Measurements from ENCODE around the gene NCLN. TPM values are rescaled to one million over a fixed set of nuclear protein-coding genes. Genes with fewer than 3 reads are reported as not detected.

The NCLN gene
- total RNA-seq, 1 donor from 2014 or later: 61.1 TPM

- intact Hi-C loops (cut with micrococcal nuclease): no loop called here
- H3K36me3 Mint-ChIP-seq (ENCODE audit: low read depth): no peaks in the 10 kb centered on the region
- ChIA-PET POLR2A (interaction anchor here (0.8 to 2.1 kb wide), 3 partner anchors 14 to 36 kb away, joined by 3 to 5 read pairs (median 4); no protein-coding TSS in a partner anchor), CTCF (interaction anchor here (1.1 to 3.6 kb wide), 8 partner anchors 19 to 199 kb away, joined by 3 to 32 read pairs (median 6); no protein-coding TSS in a partner anchor)
- H3K4me3 Mint-ChIP-seq: no peak overlapping the region
- no peak for DNase-seq
- no peaks in the 10 kb centered on the region for H3K27me3 Mint-ChIP-seq
- H3K27ac Mint-ChIP-seq: no peak overlapping the region
- peaks cover 20% of the 10 kb centered on the region for H3K4me1 Mint-ChIP-seq
- no peaks in the 10 kb centered on the region for H3K9me3 Mint-ChIP-seq
- no peak for TF ChIP-seq CTCF (IDR thresholded peaks at IDR 0.05)
- no peak for ATAC-seq (ENCODE audit: low read depth)
Measured at GRCh38 chr19:3161453-3161852, 24.3 kb upstream of the NCLN start.

GRCh38 chr19:3162418-3163229 lies 23.1 kb upstream of the NCLN start:
- ChIA-PET POLR2A (interaction anchor here (1.0 to 2.1 kb wide), 2 partner anchors 34 to 37 kb away, joined by 4 to 5 read pairs; no protein-coding TSS in a partner anchor), CTCF (interaction anchor here (0.9 to 3.6 kb wide), 11 partner anchors 18 to 200 kb away, joined by 3 to 32 read pairs (median 4); no protein-coding TSS in a partner anchor)
- Mint-ChIP-seq H3K4me3 (no peak overlapping the region), H3K27me3 (no peaks in the 10 kb centered on the region), H3K36me3 (ENCODE audit: low read depth) (no peaks in the 10 kb centered on the region), H3K9me3 (no peaks in the 10 kb centered on the region), H3K27ac (no peak overlapping the region), H3K4me1 (peaks cover 20% of the 10 kb centered on the region)
- DNase-seq: no peak
- intact Hi-C loops (cut with micrococcal nuclease): loop anchor here (1.0 kb wide), 6 partner anchors 16 to 275 kb away; no protein-coding TSS in a partner anchor
- ATAC-seq (ENCODE audit: low read depth): no peak
- TF ChIP-seq CTCF (IDR thresholded peaks at IDR 0.05): no peak

DNA sequence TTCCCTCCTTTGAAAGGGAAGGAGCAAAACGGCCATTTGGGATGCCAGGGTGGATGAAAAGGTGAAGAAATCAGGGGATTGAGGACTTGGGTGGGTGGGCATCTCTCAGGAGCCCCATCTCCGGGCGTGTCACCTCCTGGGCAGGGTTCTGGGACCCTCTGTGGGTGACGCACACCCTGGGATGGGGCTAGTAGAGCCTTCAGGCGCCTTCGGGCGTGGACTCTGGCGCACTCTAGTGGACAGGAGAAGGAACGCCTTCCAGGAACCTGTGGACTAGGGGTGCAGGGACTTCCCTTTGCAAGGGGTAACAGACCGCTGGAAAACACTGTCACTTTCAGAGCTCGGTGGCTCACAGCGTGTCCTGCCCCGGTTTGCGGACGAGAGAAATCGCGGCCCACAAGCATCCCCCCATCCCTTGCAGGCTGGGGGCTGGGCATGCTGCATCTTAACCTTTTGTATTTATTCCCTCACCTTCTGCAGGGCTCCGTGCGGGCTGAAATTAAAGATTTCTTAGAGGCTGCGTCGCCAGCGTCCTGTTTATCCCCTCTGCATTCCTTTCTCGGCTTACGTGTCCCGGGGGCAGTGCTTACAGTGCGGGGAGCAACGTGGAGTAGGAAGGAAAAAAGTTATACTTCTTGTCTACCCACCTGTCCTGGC lies 22.4 kb upstream of the NCLN start:
- ChIA-PET CTCF (interaction anchor here (0.5 to 3.6 kb wide), 11 partner anchors 17 to 213 kb away, joined by 3 to 32 read pairs (median 4); no protein-coding TSS in a partner anchor), POLR2A (interaction anchor here (1.1 kb wide), 1 partner anchor 16 kb away, joined by 3 read pairs; no protein-coding TSS in a partner anchor)
- Mint-ChIP-seq H3K4me1 (peaks cover 24% of the 10 kb centered on the region), H3K27ac (no peak overlapping the region), H3K36me3 (ENCODE audit: low read depth) (no peaks in the 10 kb centered on the region), H3K9me3 (no peaks in the 10 kb centered on the region), H3K27me3 (no peaks in the 10 kb centered on the region), H3K4me3 (peak overlapping the region; percentile 12)
- peak; percentile 56 for DNase-seq
- intact Hi-C loops (cut with micrococcal nuclease): loop anchor here (1.0 kb wide), 6 partner anchors 17 to 276 kb away; no protein-coding TSS in a partner anchor
- peak; percentile 96 for ATAC-seq (ENCODE audit: low read depth)
- TF ChIP-seq CTCF (IDR thresholded peaks at IDR 0.05): peak; percentile 85

GRCh38 chr19:3163943-3164342 lies 21.8 kb upstream of the NCLN start:
- no peak overlapping the region for H3K27ac Mint-ChIP-seq
- H3K27me3 Mint-ChIP-seq: no peaks in the 10 kb centered on the region
- ChIA-PET POLR2A (interaction anchor here (1.1 kb wide), 1 partner anchor 15 kb away, joined by 3 read pairs; no protein-coding TSS in a partner anchor), CTCF (interaction anchor here (0.5 to 3.6 kb wide), 12 partner anchors 17 to 213 kb away, joined by 3 to 32 read pairs (median 4); no protein-coding TSS in a partner anchor)
- no peaks in the 10 kb centered on the region for H3K9me3 Mint-ChIP-seq
- peaks cover 24% of the 10 kb centered on the region for H3K4me1 Mint-ChIP-seq
- intact Hi-C loops (cut with micrococcal nuclease): loop anchor here (1.0 kb wide), 6 partner anchors 18 to 277 kb away; no protein-coding TSS in a partner anchor
- H3K36me3 Mint-ChIP-seq (ENCODE audit: low read depth): no peaks in the 10 kb centered on the region
- no peak for TF ChIP-seq CTCF (IDR thresholded peaks at IDR 0.05)
- H3K4me3 Mint-ChIP-seq: no peak overlapping the region
- DNase-seq (no peak), ATAC-seq (ENCODE audit: low read depth) (no peak)
